HG03457 (cell line): ENCODE results near the gene POTEB.
"Not testable (repeated sequence)": the region's sequence is repeated elsewhere in the genome, so short reads cannot be mapped to it uniquely, and the experiment has no call there.

Experiments used
- ATAC-seq: cut with Tn5 transposase; IDR thresholded peaks from one replicate; pipeline ENCODE4 v1.9.1; 2021; ENCODE audit warnings: moderate number of reproducible peaks; ENCODE audit not compliant: unreplicated experiment

POTEB gene

DNA sequence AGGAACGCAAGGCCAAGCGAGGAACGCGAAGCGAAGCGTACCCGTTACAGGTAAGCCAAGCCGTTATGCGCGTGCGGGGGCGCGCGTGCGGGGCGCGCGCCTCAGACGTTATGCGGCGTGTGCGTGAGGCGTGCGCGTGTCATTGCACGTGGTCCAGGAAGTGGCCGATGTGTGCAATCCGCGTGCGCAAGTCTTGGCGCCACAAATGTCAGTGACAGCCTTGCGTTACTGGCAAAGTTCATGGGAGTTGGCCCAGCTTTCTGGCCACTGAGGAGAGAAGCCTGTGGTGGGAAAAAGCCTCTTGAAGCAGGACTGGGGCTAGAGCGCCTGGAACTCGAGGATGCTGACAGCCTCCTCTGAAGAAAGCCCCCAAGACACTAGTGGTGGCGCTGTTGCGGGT is at the start of gene POTEB:
TSS of gene POTEB (minus strand) at position 101 of the 400 bp plus-strand sequence. CDS start 489 bp downstream, outside the sequence.
- ATAC-seq, result not testable (repeated sequence)

DNA sequence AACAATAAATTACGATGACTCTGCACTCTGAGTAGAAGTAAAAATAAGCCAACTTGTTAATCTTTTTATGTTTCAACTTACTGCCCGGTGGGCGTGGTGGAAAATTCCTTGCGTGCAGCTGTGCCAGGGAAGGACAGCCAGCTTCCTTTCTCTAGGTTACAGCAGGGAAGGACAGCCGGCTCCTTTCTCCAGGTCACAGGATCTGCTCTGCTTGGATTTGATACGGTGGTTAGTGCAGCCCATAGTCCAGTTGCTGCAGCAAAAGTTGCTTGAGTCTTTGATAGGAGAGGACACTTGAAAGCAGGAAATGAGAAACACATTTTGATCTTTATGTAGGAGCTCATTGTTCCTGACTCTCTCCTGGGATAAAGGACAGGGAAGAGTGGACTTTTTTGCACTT is 13.4 kb upstream of the POTEB start:
- ATAC-seq, result not testable (repeated sequence)

DNA sequence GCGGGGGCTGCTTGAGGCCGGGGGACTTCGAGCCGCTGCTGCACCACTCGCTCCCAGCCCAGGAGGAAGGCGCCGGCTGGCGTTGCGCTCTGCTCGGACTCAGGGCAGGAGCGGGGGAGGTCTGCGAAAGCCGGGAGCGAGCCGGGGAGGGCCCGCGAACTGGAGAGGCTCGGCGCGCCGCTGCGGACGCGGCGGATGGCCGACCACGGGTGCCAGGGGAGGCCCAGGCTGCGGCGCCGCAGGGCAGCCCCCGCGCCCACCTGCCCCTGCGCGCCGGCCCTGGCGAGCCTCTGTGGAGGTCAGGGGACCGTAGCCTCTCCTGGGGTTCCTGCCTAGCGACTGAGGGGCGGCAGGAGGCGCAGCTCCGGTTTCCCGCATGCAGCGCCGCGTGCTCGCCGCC is 12.0 kb upstream of the POTEB start:
- ATAC-seq, result not testable (repeated sequence)

DNA sequence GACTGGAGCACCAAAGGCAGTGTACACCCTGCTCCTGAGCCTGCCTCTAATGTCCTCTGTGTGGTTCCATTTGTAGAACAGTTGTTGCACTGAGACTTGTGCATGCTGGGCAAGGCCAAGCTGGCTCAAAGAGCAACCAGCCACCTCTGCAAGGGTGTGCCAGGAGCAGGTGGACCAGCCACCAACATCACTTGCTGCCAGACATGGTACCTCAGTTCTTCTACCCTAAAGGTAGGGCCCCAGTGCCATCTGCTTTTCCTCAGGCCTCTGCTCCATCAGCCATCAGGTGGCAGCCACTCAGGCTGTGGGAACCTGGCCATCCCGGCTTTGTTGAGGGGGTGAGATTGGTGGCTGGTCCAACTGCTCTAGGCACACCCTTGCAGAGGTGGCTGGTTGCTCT is 38.7 kb downstream of the POTEB start:
- not testable (repeated sequence) for ATAC-seq
